NCI-H146 treated with DMSO at 0.1 percent for 48 hours (cell line): ENCODE measurements around the gene CHURC1.
"Not testable (repeated sequence)": the region's sequence is repeated elsewhere in the genome, so short reads cannot be mapped to it uniquely, and the experiment has no call there.

Experiments used
- DNase-seq: peaks from one replicate; lab custom pipeline; 2025; ENCODE audit not compliant: unreplicated experiment; lab: John Stamatoyannopoulos, UW

The CHURC1 gene

DNA sequence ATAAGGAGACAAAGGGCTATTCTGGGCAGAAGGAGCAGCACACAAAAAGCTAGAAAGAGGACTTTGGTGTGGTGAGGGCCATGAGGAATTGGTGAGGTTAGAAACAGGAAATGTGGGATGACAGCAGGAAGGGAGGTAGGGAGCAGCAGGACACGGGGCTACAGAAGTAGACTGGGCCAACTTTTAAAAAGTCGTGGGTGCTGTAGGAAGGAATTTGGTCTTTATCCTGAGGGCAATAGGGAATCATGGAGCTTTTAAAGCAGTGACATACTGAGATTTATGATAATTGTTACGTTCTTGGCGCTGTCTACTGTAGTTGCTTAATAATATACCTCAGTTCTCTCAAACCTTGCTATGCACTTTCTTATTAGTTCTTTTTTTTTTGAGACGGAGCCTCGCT, 8.2 kb upstream of the CHURC1 start:
- DNase-seq, result no peak

DNA sequence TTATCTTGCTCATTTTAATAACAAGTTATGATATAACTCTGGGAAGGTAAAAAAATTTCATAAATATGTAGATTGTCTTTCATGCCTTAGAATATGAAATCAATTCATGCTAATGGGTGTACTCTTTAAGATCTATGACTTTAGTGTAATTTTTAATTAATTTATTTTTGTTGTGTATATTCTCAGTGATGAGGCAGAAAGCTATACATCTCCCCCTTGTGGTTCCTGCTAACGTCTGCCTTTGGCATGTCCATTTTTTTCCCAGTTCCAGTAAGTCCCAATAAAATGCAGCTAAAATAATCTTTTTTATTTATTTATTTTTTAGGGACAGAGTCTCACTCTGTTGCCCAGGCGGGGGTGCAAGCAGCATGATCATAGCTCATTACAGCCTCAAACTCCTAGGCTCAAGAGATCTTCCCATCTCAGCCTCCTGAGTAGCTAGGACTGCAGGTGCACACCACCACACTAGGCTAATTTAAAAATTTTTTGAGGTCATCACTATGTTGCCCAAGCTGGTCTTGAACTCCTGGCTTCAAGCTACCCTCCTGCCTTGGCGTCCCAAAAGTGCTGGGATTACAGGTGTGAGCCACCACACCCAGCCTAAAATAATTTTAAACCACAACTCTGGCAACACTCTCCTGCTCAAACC, 3.3 kb upstream of the CHURC1 start:
- peak; percentile 14 for DNase-seq

DNA sequence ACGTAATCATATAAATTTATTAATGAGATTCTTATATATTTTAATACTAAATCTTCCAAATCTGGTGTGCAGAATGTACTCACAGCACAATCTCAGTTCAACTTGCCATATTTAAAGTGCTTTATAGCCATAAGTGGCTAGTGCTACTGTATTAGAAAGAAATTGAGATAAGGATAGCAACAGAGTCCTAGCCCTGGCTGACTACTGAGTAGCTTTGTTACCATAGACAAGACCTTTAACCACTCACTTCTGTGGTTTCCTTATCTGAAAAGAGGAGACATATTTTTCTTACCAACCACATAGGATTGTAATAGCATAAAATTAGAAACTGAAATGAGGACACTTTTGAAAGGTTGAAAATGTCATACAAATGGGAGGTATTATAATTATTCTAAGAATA, 2.0 kb upstream of the CHURC1 start:
- no peak for DNase-seq

DNA sequence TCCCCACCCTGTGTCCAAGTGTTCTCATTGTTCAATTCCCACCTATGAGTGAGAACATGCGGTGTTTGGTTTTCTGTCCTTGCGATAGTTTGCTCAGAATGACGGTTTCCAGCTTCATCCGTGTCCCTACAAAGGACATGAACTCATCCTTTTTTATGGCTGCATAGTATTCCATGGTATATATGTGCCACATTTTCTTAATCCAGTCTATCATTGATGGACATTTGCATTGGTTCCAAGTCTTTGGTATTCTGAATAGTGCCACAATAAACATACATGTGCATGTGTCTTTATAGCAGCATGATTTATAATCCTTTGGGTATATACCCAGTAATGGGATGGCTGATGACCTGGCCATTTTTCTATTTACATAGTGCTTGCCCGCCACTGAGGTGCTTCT, 778 bp upstream of the CHURC1 start:
- not testable (repeated sequence) for DNase-seq

DNA sequence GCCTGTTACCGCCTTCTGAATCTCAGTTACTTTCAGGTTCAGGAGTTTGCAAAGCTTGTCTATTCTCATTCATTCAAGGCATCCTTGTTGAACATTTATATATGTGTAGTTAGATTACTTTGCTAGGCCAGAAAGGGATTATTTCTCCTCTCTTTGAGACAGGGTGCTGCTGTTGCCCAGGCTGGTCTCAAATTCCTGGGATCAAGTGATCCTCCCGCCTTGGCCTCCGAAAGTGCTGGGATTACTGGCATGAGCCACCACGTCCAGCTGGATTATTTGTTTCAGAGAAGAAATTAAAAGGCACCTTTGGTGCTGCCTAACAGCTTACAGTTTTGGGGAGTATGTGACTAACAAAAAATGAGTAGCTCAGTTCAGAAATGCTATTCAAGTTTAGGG, 772 bp downstream of the CHURC1 start:
- DNase-seq, result no peak

DNA sequence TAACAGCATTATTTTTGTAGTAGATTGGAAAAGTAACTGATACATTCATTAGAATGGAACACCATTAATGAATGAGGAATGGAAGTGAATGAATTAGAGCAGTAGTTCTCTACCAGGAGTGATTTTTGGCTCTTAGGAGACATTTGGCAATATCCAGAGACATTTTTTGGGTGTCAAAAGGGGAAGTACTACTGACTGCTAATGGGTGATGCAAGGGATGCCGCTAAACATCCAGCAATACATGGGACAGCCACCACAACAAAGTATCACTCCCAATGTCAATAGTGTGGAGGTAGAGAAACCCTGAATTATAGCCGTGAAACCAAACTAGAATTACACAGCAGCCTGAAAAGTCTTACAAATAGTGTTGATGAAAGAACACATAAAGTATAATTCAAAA, 1.5 kb downstream of the CHURC1 start:
- no peak for DNase-seq

DNA sequence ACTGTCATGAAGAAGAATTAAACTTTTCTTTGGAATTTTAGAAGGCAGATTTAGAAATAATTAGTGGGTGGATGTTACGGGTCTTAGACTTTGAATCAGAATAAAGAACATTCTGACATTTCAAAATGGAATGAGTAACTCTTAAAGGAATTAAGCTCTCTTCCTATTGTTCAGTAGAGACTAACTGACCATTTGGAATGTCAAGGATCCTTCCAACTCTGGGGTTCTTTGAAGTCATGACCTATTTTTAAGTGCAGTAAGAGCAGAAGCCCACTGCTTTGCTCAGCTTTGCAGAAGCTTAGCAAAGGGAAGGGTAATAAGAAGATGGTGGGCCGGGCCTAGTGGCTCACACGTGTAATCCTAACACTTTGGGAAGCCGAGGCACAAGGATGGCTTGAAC, 4.0 kb downstream of the CHURC1 start:
- DNase-seq, result no peak

DNA sequence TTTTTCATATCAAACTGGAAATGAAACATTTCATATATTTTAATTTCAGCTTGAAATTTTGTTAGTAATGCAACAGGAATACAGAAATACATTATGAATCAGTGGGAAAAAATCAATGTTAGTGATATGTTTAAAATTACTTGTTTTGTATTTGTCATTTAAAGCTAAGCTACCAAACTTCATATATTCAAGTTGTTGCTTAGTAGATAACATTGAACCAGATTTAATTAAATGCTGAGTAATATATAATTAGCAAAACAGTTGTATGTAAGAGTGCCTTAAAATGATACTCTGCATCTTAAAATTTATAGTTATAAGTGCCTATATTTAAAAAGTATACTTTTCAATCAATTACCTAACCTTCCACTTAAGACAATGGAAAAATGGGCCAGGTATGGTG, 5.0 kb downstream of the CHURC1 start:
- no peak for DNase-seq

DNA sequence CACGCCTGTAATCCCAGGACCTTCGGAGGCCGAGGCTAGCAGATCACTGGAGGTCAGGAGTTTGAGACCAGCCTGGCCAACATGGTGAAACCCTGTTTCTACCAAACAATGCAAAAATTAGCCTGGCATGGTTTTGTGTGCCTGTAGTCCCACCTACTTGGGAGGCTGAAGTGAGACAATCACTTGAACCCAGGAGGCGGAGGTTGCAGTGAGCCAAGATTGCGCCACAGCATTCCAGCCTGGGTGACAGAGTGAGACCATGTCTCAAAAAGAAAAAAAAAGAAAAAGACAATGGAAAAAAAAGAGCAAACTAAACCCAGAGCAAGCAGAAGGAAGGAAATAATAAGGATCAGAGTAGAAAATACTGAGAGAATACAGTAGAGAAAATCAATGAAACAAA, 5.4 kb downstream of the CHURC1 start:
- DNase-seq, result no peak

DNA sequence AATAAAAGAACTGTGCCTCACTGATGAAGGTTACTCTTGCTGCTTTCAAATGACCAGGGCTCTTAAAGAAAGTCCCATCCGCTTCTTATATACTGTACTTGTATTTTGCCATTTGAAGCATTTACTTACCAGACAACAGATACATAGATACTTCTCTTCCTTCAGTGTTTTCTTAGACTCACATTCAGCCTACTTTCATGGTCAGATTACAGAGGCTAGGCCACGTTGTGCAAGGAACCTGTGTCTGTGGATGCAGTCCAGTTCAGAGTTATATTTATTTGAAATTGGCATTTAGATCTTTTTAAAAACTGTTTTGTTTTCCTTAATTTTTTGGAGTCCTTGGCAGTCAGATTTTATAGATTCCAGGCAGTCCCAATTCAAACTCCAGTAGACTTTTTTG, 6.2 kb downstream of the CHURC1 start:
- no peak for DNase-seq

DNA sequence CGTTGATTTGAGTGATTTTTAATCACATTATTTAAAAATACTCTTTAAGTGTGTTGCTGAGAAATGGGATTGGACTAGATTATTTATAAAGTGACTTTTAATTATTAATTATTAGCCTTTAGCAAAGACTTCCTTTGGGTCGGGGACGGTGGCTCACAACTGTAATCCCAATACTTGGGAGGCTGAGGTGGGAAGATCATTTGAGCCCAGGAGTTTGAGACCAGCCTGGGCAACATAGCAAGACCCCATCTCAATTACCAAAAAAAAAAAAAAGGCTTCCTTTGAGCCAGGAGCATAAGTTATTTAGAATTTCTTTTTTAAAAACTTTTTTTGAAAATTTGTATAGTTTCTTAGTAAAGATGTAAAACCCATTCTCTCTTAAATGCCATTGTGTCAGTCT, 8.8 kb downstream of the CHURC1 start:
- DNase-seq, result no peak

DNA sequence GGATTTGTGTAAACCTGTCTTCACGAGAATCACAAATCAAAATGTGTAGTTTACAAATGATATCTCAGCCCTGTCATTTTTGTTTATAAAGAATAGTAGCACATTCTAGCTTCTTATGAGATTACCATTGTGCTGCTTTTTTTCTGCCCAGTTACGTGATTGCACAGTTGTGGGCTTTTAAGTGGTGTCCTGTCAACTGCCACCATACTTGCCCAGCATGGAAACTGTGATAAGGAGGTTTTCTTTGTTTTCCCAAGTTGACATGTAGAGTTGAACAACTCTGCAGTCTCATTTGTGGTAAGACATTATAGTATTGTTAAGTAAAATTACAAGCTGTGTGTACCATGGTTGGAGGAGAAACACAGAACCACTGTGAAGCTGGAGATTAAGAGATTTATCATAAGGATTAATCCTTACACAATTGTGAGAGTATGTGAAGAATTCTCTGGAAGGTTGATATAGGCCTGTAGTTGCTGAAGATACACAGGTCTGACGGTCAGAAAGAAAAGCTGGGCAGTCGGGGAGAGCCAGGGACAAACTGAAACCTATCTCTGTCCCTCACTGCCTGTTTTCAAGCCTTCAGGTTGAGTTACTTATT, 12.2 kb downstream of the CHURC1 start:
- DNase-seq, result no peak

DNA sequence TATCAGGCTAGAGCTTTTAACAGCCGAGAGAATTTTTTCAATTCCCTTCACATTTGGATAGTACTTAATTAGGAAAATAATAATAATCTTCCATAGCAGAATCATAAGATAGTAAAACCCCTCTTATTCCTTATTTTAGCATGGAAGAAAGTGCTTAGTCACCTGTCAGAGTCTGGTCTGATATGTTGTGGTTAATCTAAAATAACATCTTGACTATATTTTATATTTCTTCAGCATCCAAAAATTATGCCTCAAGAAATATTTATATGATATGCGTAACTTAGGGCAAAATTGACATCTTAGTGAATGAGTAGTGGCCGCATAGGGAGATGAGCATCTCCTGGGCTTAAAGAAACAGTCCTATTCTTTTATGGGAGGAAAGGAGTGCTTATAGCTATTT, 12.8 kb downstream of the CHURC1 start:
- DNase-seq, result no peak

DNA sequence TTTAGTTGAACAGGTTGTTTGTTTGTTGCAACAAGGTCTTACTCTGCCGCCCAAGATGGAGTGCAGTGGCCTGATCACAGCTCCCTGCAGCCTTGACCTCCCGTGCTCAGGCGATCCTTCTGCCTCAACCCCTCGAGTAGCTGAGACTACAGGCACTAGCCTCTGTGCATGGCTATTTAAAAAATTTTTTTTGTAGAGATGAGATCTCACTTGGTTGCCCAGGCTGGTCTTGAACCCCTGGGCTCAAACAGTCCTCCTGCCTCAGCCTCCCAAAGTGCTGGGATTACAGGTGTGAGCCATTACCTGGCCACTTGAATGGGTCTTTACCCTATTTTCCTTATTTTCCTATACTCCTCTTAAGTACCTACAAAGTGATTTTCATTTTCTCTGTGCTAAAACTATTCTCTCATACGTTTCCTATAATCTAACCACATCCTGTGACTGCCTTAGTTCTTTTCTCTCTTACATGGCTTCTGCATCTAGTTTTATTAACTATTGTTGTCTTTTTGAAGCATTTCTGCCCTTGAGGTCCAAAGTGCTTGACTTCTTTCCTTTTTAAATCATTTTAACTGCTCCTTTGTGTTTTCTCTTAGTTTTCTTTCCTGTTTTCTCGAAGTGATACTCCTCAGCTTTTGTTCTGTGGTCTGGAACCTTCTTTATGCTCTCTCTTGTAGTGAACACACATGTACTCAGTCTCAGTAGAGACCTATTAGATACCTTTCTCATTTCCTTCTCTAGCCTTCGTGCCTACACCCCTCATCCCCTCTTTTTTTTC, 14.2 kb downstream of the CHURC1 start:
- DNase-seq, result no peak

DNA sequence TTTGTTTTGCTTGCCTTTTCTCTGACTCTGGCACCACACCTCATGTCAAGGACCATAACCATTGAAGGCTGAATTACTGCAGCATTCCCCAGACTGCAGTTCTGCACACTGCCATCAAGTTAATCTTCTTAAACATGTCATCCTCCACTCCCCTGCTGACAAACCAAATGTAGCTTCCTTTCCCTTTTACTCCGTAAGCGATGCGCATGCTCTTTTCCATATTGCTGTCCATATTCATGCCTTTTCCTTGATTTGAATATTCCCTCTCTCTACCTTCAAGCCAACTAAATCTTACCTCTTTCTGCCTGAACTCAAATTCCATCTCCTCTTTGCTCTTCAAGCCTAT, 14.7 kb downstream of the CHURC1 start:
- no peak for DNase-seq

DNA sequence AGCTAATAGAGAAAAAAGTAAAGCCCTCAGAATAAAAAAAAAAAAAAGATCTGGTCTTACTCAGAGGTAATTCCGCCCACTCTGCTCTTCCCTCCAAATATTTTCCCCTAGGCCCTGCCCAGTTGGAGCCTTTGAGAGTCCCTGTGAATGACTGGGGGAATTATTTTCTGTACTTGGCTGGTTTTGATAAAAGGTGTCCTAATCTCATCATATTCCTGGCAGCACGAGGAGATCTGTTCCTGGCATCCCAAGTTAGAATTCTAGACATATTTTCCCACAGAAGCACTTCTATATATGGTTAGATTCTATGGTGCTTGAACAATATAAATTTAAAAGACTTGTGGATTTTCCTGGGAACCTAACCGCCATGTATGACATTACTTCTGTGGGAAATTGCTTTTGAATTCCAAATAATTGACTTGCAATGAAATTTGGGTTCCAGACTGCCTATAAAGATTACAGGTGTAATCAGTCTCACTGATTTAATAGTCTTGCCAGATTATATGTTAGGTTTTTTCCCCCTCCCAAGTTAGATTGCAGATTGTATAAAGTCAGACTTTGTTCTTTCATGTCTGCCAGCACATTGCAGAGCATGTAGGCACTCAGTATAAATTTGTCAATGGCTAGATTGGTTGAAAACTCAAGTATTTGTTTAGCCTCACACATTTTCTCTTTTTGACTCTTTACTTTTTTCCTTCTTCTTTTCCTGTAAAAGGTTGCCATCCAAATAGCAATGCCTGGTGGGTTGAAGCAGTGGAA, 16.0 kb downstream of the CHURC1 start:
- no peak for DNase-seq

DNA sequence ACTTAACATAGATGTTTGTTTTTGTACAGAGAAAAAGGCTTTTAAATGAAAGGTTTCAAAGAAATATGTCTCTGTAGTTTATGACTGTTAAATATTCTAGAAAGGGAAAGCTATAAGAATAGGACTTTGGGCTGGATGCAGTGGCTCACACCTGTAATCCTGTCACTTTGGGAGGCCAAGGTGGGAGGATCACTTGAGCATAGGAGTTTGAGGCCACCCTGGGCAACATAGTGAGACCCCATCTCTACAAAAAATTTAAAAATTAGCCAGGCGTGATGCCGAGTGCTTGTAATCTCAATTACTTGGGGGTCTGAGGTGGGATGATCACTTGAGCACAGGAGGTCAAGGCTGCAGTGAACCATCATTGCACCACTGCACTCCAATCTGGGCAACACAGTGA, 16.9 kb downstream of the CHURC1 start:
- no peak for DNase-seq

DNA sequence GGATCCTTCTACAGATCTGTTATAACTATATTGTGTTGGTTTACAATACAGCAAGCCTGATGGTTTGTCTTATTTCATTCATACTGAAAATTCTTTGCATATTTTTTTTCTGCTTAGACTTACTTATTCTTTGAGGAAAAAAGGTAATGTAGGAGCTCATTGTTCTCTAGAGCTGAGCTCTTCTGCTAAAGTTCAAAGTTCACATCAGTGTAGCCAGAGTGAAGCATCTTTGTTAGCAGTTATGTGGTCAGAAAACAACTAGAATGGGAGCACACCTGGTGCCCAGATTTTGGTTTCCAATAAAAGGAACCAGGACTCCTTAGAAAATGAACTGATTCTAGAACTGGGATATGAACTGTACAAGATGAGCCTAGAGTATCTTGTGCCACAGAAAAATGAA, 18.0 kb downstream of the CHURC1 start:
- no peak for DNase-seq

DNA sequence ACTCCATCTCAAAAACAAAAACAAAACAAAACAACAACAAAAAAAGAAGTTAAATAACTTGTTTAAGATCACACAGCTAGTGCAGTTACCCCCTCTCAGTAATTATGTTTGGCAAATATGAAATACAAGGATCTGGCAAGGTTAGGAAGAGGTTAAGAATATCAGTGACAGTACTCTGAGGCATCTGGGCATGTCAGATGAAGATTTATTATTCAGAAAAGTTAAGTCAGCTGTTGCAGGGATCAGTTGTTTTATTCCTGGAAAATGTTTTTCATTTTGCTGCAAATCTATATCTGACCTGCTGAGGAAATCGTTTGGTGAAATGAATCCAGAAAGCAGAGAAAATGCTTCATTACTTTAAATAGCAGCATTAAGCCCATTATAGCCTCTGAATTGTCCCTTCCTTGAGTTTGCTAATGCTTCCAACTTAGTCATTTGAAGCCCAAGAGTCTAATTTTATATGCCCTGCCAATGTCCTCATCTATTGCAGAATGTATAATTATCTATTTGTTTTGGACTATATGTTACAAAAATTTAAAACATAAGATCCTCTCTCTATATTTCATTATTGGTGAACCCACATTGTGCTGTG, 20.2 kb downstream of the CHURC1 start:
- no peak for DNase-seq

DNA sequence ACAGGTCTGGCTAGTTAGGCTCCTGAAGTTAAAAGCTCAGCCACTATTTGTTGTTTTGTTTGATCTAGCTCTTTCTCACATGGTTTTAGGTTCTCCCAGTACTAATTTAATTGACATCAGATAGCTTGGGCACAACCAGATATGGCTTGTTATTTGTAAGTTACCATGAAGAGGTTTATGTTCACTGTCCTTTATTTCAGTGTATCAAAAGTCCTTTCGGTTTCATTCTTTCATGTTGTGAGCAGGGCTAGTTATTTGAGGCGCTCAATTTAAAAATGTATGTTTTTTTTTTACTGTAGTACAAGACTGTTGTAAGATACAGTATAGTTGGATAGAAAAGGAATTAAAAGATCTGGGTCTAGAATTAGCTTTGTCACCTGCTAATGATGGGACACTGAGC, 21.3 kb downstream of the CHURC1 start:
- no peak for DNase-seq

DNA sequence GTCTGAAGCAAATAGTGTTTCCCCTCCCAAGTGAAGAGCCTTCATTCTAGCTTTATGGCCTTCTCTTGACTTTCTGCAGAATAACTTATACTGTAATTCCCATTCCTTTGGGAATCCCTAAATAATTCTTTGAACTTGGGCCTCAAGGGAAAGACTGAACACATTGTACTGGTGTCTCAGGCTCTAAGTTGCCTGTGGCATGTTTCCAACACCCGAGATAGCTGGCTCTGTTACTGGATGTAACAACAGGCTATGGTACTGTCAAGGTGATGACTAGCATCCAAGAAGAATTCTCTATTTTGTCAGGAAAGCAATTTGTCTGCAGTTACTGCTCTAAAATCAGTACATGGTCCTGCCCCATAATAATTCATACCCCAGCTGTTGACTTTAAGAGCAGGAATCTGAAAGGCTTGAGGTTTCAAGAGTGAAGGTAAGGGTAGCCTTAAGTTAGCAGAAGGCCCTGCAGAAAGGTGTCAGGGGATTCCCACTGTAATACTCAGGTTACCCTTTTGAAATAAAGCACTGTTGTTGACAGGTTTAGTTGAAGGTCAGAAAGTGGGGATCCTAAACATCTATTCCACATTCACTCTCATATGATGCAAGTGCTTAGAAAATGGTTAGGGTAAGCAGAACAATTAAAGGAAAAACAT, 23.0 kb downstream of the CHURC1 start:
- DNase-seq, result no peak
